ENCODE results near the gene TRAPPC2L. TPM values are rescaled to one million over a fixed set of nuclear protein-coding genes. Genes with fewer than 3 reads are reported as not detected.

The TRAPPC2L gene
- total and polyA plus RNA-seq, 4 donors = 27.8 to 54.1 (median 42.5) TPM

GRCh38 chr16:88857728-88858339 is 907 bp downstream of the TRAPPC2L start:
- Histone ChIP-seq H3K9me3 (ENCODE audit: control insufficient read depth, low read length) (no peaks in the 10 kb centered on the region), H3K27ac (ENCODE audit: low read depth in 1 of 2, low read length in 2 of 2) (no peak overlapping the region), H3K36me3 (ENCODE audit: control insufficient read depth in 1 of 2, insufficient read depth in 2 of 2, low read length in 1 of 2) (no peaks in the 10 kb centered on the region), H3K27me3 (ENCODE audit: control insufficient read depth in 1 of 2, insufficient read depth in 2 of 2, low read length in 1 of 2) (no peaks in the 10 kb centered on the region), H3K4me3 (ENCODE audit: low read length in 2 of 2) (peak overlapping the region; percentile 20 to 76), H3K4me1 (ENCODE audit: control insufficient read depth in 1 of 2, insufficient read depth in 2 of 2, low read length in 2 of 2) (no peaks in the 10 kb centered on the region)
- ATAC-seq (ENCODE audit: low FRiP score) (peak; percentile 72), DNase-seq (peak; percentile 87 to 90)
- intact Hi-C loops (cut with DNase I) = loop anchor here (1.0 to 5.0 kb wide), 3 partner anchors 46 to 121 kb away; partner anchors contain the start of gene APRT (in 1 of the 2)
- WGBS, 2 donors = 17% methylated on average over 12 of the region's 12 CpGs

- Histone ChIP-seq H3K27me3 (ENCODE audit: control insufficient read depth in 1 of 2, insufficient read depth in 2 of 2, low read length in 1 of 2) (no peaks in the 10 kb centered on the region), H3K4me3 (ENCODE audit: low read length in 2 of 2) (no peak overlapping the region), H3K4me1 (ENCODE audit: control insufficient read depth in 1 of 2, insufficient read depth in 2 of 2, low read length in 2 of 2) (no peaks in the 10 kb centered on the region), H3K9me3 (ENCODE audit: control insufficient read depth, low read length) (no peaks in the 10 kb centered on the region), H3K27ac (ENCODE audit: low read depth in 1 of 2, low read length in 2 of 2) (no peak overlapping the region), H3K36me3 (ENCODE audit: control insufficient read depth in 1 of 2, insufficient read depth in 2 of 2, low read length in 1 of 2) (peaks cover 0 to 2% of the 10 kb centered on the region in 2 donors)
- 90 to 92% methylated on average over 20 of the region's 20 CpGs for WGBS, 2 donors
- DNase-seq = no peak
- ATAC-seq (ENCODE audit: low FRiP score) = no peak
- intact Hi-C loops (cut with DNase I) = loop anchor here (5.0 kb wide), 2 partner anchors 47 to 122 kb away; partner anchors contain the start of gene APRT (in 1 of the 2)
These were observed 2.6 kb downstream of the TRAPPC2L start for GRCh38 chr16:88859381-88860091.

GRCh38 chr16:88861359-88861758 is 4.4 kb downstream of the TRAPPC2L start:
- WGBS, 2 donors = 91 to 93% methylated on average over 19 of the region's 19 CpGs

GRCh38 chr16:88862968-88863367 is 6.0 kb downstream of the TRAPPC2L start:
- WGBS, 2 donors = 92 to 93% methylated on average over 25 of the region's 25 CpGs
- no peak overlapping the region for H3K4me3 ChIP-seq (ENCODE audit: low read length in 2 of 2)
- H3K27ac ChIP-seq (ENCODE audit: low read depth in 1 of 2, low read length in 2 of 2) = no peak overlapping the region
- H3K27me3 ChIP-seq (ENCODE audit: control insufficient read depth in 1 of 2, insufficient read depth in 2 of 2, low read length in 1 of 2) = no peaks in the 10 kb centered on the region
- DNase-seq (no peak), ATAC-seq (ENCODE audit: low FRiP score) (no peak)
- H3K36me3 ChIP-seq (ENCODE audit: control insufficient read depth in 1 of 2, insufficient read depth in 2 of 2, low read length in 1 of 2) = peaks cover 0 to 2% of the 10 kb centered on the region in 2 donors
- H3K4me1 ChIP-seq (ENCODE audit: control insufficient read depth in 1 of 2, insufficient read depth in 2 of 2, low read length in 2 of 2) = no peaks in the 10 kb centered on the region
- intact Hi-C loops (cut with DNase I) = no loop called here
- H3K9me3 ChIP-seq (ENCODE audit: control insufficient read depth, low read length) = no peaks in the 10 kb centered on the region

More at GRCh38 chr16:88861359-88861758, 4.4 kb downstream of the TRAPPC2L start:
- no peaks in the 10 kb centered on the region for H3K27me3 ChIP-seq (ENCODE audit: control insufficient read depth in 1 of 2, insufficient read depth in 2 of 2, low read length in 1 of 2)
- no peaks in the 10 kb centered on the region for H3K9me3 ChIP-seq (ENCODE audit: control insufficient read depth, low read length)
- intact Hi-C loops (cut with DNase I) = no loop called here
- H3K27ac ChIP-seq (ENCODE audit: low read depth in 1 of 2, low read length in 2 of 2) = no peak overlapping the region
- no peak overlapping the region for H3K4me3 ChIP-seq (ENCODE audit: low read length in 2 of 2)
- peaks cover 0 to 2% of the 10 kb centered on the region in 2 donors for H3K36me3 ChIP-seq (ENCODE audit: control insufficient read depth in 1 of 2, insufficient read depth in 2 of 2, low read length in 1 of 2)
- ATAC-seq (ENCODE audit: low FRiP score) (no peak), DNase-seq (no peak)
- H3K4me1 ChIP-seq (ENCODE audit: control insufficient read depth in 1 of 2, insufficient read depth in 2 of 2, low read length in 2 of 2) = no peaks in the 10 kb centered on the region

- 71 to 79% methylated on average over 13 of the region's 13 CpGs for WGBS, 2 donors
- no peaks in the 10 kb centered on the region for H3K9me3 ChIP-seq (ENCODE audit: control insufficient read depth, low read length)
- intact Hi-C loops (cut with DNase I) = no loop called here
These were observed 6.5 kb downstream of the TRAPPC2L start for GRCh38 chr16:88863426-88863825.

GRCh38 chr16:88864099-88864498 is 7.2 kb downstream of the TRAPPC2L start:
- Histone ChIP-seq H3K36me3 (ENCODE audit: control insufficient read depth in 1 of 2, insufficient read depth in 2 of 2, low read length in 1 of 2) (peaks cover 0 to 2% of the 10 kb centered on the region in 2 donors), H3K4me3 (ENCODE audit: low read length in 2 of 2) (no peak overlapping the region), H3K27ac (ENCODE audit: low read depth in 1 of 2, low read length in 2 of 2) (no peak overlapping the region), H3K27me3 (ENCODE audit: control insufficient read depth in 1 of 2, insufficient read depth in 2 of 2, low read length in 1 of 2) (no peaks in the 10 kb centered on the region), H3K4me1 (ENCODE audit: control insufficient read depth in 1 of 2, insufficient read depth in 2 of 2, low read length in 2 of 2) (no peaks in the 10 kb centered on the region), H3K9me3 (ENCODE audit: control insufficient read depth, low read length) (no peaks in the 10 kb centered on the region)
- ATAC-seq (ENCODE audit: low FRiP score) (no peak), DNase-seq (no peak)
- intact Hi-C loops (cut with DNase I) = no loop called here
- 81 to 85% methylated on average over 15 of the region's 15 CpGs for WGBS, 2 donors

More at GRCh38 chr16:88863426-88863825, 6.5 kb downstream of the TRAPPC2L start:
- Histone ChIP-seq H3K4me3 (ENCODE audit: low read length in 2 of 2) (no peak overlapping the region), H3K27ac (ENCODE audit: low read depth in 1 of 2, low read length in 2 of 2) (no peak overlapping the region), H3K4me1 (ENCODE audit: control insufficient read depth in 1 of 2, insufficient read depth in 2 of 2, low read length in 2 of 2) (no peaks in the 10 kb centered on the region), H3K27me3 (ENCODE audit: control insufficient read depth in 1 of 2, insufficient read depth in 2 of 2, low read length in 1 of 2) (no peaks in the 10 kb centered on the region), H3K36me3 (ENCODE audit: control insufficient read depth in 1 of 2, insufficient read depth in 2 of 2, low read length in 1 of 2) (peaks cover 0 to 2% of the 10 kb centered on the region in 2 donors)
- ATAC-seq (ENCODE audit: low FRiP score) (no peak), DNase-seq (no peak)

- Histone ChIP-seq H3K4me1 (ENCODE audit: control insufficient read depth in 1 of 2, insufficient read depth in 2 of 2, low read length in 2 of 2) (no peaks in the 10 kb centered on the region), H3K9me3 (ENCODE audit: control insufficient read depth, low read length) (no peaks in the 10 kb centered on the region), H3K27ac (ENCODE audit: low read depth in 1 of 2, low read length in 2 of 2) (no peak overlapping the region), H3K27me3 (ENCODE audit: control insufficient read depth in 1 of 2, insufficient read depth in 2 of 2, low read length in 1 of 2) (no peaks in the 10 kb centered on the region), H3K36me3 (ENCODE audit: control insufficient read depth in 1 of 2, insufficient read depth in 2 of 2, low read length in 1 of 2) (peaks cover 0 to 2% of the 10 kb centered on the region in 2 donors), H3K4me3 (ENCODE audit: low read length in 2 of 2) (no peak overlapping the region)
- intact Hi-C loops (cut with DNase I) = no loop called here
- DNase-seq (no peak), ATAC-seq (ENCODE audit: low FRiP score) (no peak)
- WGBS, 2 donors = 78 to 85% methylated on average over 15 to 18 of the region's 18 CpGs
These were observed 7.6 kb downstream of the TRAPPC2L start for GRCh38 chr16:88864521-88864920.

- Histone ChIP-seq H3K4me3 (ENCODE audit: low read length in 2 of 2) (no peak overlapping the region), H3K9me3 (ENCODE audit: control insufficient read depth, low read length) (no peaks in the 10 kb centered on the region), H3K27ac (ENCODE audit: low read depth in 1 of 2, low read length in 2 of 2) (no peak overlapping the region), H3K36me3 (ENCODE audit: control insufficient read depth in 1 of 2, insufficient read depth in 2 of 2, low read length in 1 of 2) (peaks cover 0 to 2% of the 10 kb centered on the region in 2 donors), H3K27me3 (ENCODE audit: control insufficient read depth in 1 of 2, insufficient read depth in 2 of 2, low read length in 1 of 2) (no peaks in the 10 kb centered on the region), H3K4me1 (ENCODE audit: control insufficient read depth in 1 of 2, insufficient read depth in 2 of 2, low read length in 2 of 2) (no peaks in the 10 kb centered on the region)
- no peak for ATAC-seq (ENCODE audit: low FRiP score)
- WGBS, 2 donors = 78 to 80% methylated on average over 13 to 14 of the region's 14 CpGs
- no peak for DNase-seq
- intact Hi-C loops (cut with DNase I) = no loop called here
These were observed 8.4 kb downstream of the TRAPPC2L start for GRCh38 chr16:88865310-88865709.

- peaks cover 0 to 2% of the 10 kb centered on the region in 2 donors for H3K36me3 ChIP-seq (ENCODE audit: control insufficient read depth in 1 of 2, insufficient read depth in 2 of 2, low read length in 1 of 2)
- 84 to 91% methylated on average over 15 of the region's 15 CpGs for WGBS, 2 donors
- ATAC-seq (ENCODE audit: low FRiP score) = no peak
- intact Hi-C loops (cut with DNase I) = no loop called here
- no peaks in the 10 kb centered on the region for H3K9me3 ChIP-seq (ENCODE audit: control insufficient read depth, low read length)
- no peak for DNase-seq
- no peaks in the 10 kb centered on the region for H3K4me1 ChIP-seq (ENCODE audit: control insufficient read depth in 1 of 2, insufficient read depth in 2 of 2, low read length in 2 of 2)
- no peak overlapping the region for H3K4me3 ChIP-seq (ENCODE audit: low read length in 2 of 2)
- no peak overlapping the region for H3K27ac ChIP-seq (ENCODE audit: low read depth in 1 of 2, low read length in 2 of 2)
- no peaks in the 10 kb centered on the region for H3K27me3 ChIP-seq (ENCODE audit: control insufficient read depth in 1 of 2, insufficient read depth in 2 of 2, low read length in 1 of 2)
These were observed 8.8 kb downstream of the TRAPPC2L start for GRCh38 chr16:88865742-88866141.
